Stimulated activated CD8-positive, alpha-beta memory T cell treated with anti-CD3 and anti-CD28 coated beads, Interleukin-15, amount 100 ng/mL, for 24 hours (primary cell): Measurements from ENCODE around the gene MBTPS1.

Source experiments
- DNase-seq: peaks from one replicate; pipeline ENCODE4 v3.0.0-alpha.2; 2020; ENCODE audit warnings: low read depth

MBTPS1 gene

DNA sequence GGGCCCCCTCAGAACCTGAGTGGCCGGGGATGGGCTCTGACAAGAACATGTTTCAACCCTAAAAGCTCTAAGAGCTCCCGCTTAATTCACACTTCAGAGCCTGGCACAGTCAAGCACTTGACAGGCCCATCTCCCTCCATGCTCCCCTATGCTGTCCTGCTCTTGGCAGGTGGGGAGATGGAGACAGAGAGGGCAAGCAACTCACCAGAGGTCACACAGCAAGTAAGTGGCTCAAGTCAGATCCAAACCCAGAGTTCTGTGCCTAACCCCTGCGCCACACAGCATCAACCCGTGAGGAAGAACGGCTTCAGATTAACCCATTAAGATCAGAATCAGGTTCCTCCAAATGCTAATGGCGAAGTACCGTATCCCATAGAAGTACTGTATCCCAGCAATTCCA, 112.3 kb downstream of the MBTPS1 start:
- DNase-seq, result no peak
